ENCODE data around the gene RAB31.
A peak's percentile ranks its signal among the peaks of the same experiment; 100 is the strongest.

RAB31 gene

GRCh38 chr18:9868857-9869714 is 161.0 kb downstream of the RAB31 start:
- DNase-seq (ENCODE audit: low read depth), result no peak
- H3K4me3 ChIP-seq (ENCODE audit: low read depth, low read length), result no peak overlapping the region

- no peak overlapping the region for H3K4me3 ChIP-seq (ENCODE audit: low read depth, low read length)
- DNase-seq (ENCODE audit: low read depth), result peak; percentile 78
Observed at GRCh38 chr18:9869715-9870430, 161.8 kb downstream of the RAB31 start.

DNA sequence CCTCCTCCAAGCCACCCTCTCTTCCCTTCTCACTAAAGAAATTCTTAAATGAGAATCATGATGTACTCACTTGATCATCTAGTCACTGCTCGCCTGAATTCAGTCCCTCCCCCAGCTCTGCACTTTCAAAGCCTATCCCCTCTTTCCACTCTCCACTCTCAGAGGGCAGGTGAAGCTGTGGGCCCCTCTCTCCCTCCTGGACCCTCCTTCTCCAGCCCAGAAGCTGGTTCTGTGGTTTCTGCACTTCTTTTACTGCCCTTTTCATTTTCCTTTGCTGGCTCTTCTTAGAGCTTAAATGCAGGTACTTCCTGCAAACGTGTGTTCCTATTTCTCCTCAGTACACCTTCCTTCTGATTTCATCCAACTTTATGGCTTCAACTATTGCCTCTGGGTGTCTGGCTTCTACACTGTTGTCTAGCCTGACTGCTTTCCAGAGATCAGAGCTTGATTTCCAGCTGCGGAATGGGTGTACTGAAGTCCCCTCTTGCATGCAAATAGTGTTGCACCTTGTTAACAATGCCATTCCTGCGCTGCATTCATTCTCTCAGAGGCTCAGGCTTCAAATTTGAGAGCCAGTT is 162.4 kb downstream of the RAB31 start:
- DNase-seq (ENCODE audit: low read depth), result no peak
- H3K4me3 ChIP-seq (ENCODE audit: low read depth, low read length), result no peak overlapping the region

- DNase-seq (ENCODE audit: low read depth), result no peak
- no peak overlapping the region for H3K4me3 ChIP-seq (ENCODE audit: low read depth, low read length)
Observed at GRCh38 chr18:9871244-9871746, 163.2 kb downstream of the RAB31 start.

GRCh38 chr18:9872823-9873222 is 164.7 kb downstream of the RAB31 start:
- DNase-seq (ENCODE audit: low read depth), result no peak
- no peak overlapping the region for H3K4me3 ChIP-seq (ENCODE audit: low read depth, low read length)

GRCh38 chr18:9874728-9875127 is 166.6 kb downstream of the RAB31 start:
- H3K4me3 ChIP-seq (ENCODE audit: low read depth, low read length), result no peak overlapping the region
- DNase-seq (ENCODE audit: low read depth), result no peak

- DNase-seq (ENCODE audit: low read depth), result no peak
- H3K4me3 ChIP-seq (ENCODE audit: low read depth, low read length), result no peak overlapping the region
Observed at GRCh38 chr18:9876212-9876866, 168.2 kb downstream of the RAB31 start.

GRCh38 chr18:9876867-9877654 is 169.0 kb downstream of the RAB31 start:
- peak; percentile 53 for DNase-seq (ENCODE audit: low read depth)
- peak overlapping the region; percentile 19 for H3K4me3 ChIP-seq (ENCODE audit: low read depth, low read length)

- H3K4me3 ChIP-seq (ENCODE audit: low read depth, low read length), result no peak overlapping the region
- no peak for DNase-seq (ENCODE audit: low read depth)
Observed at GRCh38 chr18:9877655-9878014, 169.5 kb downstream of the RAB31 start.

DNA sequence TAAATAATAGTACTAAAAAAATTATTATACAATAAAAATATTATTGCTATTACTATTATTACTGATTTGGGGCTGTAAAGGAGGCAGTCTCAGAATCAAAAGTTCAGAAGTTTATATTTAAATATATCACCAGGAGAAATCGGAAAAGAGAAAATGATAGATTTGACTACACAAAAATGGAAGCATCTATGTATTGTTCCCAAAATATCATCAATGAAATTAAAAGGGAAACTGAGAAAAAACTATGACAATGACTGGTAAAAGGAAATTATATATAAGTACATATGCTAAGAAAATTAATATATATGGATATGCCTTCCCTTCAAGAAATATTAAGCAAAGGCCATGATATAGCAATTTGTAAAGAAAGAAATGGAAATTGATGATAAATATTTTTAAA is 170.0 kb downstream of the RAB31 start:
- no peak for DNase-seq (ENCODE audit: low read depth)
- no peak overlapping the region for H3K4me3 ChIP-seq (ENCODE audit: low read depth, low read length)

DNA sequence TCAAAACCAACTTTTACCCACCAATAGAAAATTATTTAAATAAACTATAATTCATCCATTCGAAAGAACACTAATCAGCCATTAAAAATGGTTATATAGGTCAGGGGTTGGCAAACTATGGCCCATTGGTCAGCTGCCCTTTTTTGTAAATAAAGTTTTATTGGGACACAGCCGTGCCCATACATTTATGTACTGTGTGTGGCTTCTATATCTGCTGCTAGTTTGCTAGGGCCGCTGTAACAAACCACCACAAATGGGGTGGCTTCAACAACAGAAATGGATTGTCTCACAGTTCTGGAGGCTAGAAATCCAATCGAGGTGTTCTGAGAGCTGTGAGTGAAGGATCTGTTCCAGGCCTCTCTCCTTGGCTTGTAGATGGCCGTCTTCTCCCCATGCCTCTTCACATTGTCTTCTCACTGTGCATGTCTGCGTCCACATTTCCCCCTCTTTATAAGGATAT is 170.7 kb downstream of the RAB31 start:
- no peak overlapping the region for H3K4me3 ChIP-seq (ENCODE audit: low read depth, low read length)
- DNase-seq (ENCODE audit: low read depth), result no peak

DNA sequence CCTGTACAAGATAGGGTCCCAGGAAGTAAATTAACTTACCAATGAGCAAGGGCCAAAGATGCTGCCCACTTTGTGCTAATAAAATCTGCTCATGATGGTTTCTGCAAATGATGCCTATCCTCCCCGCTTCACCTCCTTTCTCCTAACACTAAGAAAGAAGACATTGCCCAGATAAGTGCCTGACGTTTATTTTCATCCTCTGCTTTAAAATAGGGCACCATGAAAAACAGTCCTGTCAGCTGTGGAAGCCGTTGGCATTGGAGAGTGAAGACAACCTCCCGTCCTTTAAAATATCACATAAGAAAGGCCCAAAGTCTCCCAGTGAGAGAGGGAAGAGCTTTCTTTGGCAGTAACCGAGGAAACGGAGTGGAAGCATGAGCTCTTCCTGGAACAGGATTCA is 176.0 kb downstream of the RAB31 start:
- no peak overlapping the region for H3K4me3 ChIP-seq (ENCODE audit: low read depth, low read length)
- DNase-seq (ENCODE audit: low read depth), result no peak

- no peak for DNase-seq (ENCODE audit: low read depth)
Observed at GRCh38 chr18:9884532-9885140, 176.5 kb downstream of the RAB31 start.

GRCh38 chr18:9885170-9886004 is 177.3 kb downstream of the RAB31 start, which contains the start of gene TXNDC2:
TSS of gene TXNDC2 (plus strand) at chr18:9885973. CDS start at chr18:9886681, 708 bp downstream.
- no peak within 1 kb of the TSS for H3K4me3 ChIP-seq (ENCODE audit: low read depth, low read length)
- DNase-seq (ENCODE audit: low read depth), result no peak

More at GRCh38 chr18:9884532-9885140, 176.5 kb downstream of the RAB31 start:
- no peak overlapping the region for H3K4me3 ChIP-seq (ENCODE audit: low read depth, low read length)

- H3K4me3 ChIP-seq (ENCODE audit: low read depth, low read length), result no peak overlapping the region
- DNase-seq (ENCODE audit: low read depth), result no peak
Observed at GRCh38 chr18:9886005-9886348, 177.9 kb downstream of the RAB31 start.

GRCh38 chr18:9887992-9888391 is 179.9 kb downstream of the RAB31 start:
- no peak for DNase-seq (ENCODE audit: low read depth)
- no peak overlapping the region for H3K4me3 ChIP-seq (ENCODE audit: low read depth, low read length)

- DNase-seq (ENCODE audit: low read depth), result no peak
- no peak overlapping the region for H3K4me3 ChIP-seq (ENCODE audit: low read depth, low read length)
Observed at GRCh38 chr18:9890196-9890595, 182.1 kb downstream of the RAB31 start.

DNA sequence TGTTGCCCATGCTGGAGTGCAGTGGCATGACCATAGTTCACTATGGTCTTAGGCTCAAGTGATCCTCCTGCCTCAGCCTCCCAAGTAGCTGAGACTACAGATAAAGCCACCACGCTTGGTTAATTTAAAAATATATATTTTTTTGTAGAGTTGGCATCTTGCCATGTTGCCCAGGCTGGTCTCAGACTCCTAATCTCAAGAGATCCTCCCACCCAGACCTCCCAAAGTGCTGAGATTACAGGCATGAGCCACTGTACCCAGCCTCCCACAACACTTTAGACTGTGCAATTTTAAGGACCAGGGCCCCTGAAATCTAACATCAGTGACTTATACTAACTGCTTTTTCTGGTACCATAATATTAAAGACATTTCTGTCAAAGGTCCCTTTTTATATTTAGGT is 182.9 kb downstream of the RAB31 start:
- DNase-seq (ENCODE audit: low read depth), result no peak

More for the DNA sequence above, 182.9 kb downstream of the RAB31 start:
- H3K4me3 ChIP-seq (ENCODE audit: low read depth, low read length), result no peak overlapping the region
